PC-9 (cell line): ENCODE data around the gene TNFRSF25. TPM values are rescaled to one million over a fixed set of nuclear protein-coding genes. Genes with fewer than 3 reads are reported as not detected.
A peak's percentile ranks its signal among the peaks of the same experiment; 100 is the strongest.

Experiments used
- BruUV-seq: library from RNA; stranded (reverse); fragments of 400-500 nt; replicated peaks from 2 replicates; lab custom pipeline; 2021; lab: Mats Ljungman, UMichigan
- CTCF ChIA-PET: fragments of 300-600 bp; sonication (Branson Sonifier 250); formaldehyde crosslinking; loops from one replicate; lab custom pipeline; 2022; ENCODE audit warnings: antibody characterized with exemption; lab: Charles Lee
- POLR2A ChIA-PET: fragments of 300-600 bp; sonication (Branson Sonifier 250); formaldehyde crosslinking; loops from one replicate; lab custom pipeline; 2022; ENCODE audit warnings: antibody characterized with exemption; ENCODE audit not compliant: unreplicated experiment; lab: Charles Lee
- DNase-seq, 2 experiments: peaks; one replicate each; pipeline versions ENCODE4 v3.0.0 to v3.0.0-alpha.2; 2015 to 2022; ENCODE audit warnings: mixed read lengths in 1 of 2
- H2AFZ ChIP-seq: fragments of 200-600 bp; sonication (generic); 2 replicates; pipeline ENCODE4 v1.8.1; 2017; ENCODE audit warnings: antibody characterized with exemption
- H3F3A ChIP-seq: fragments of 200-600 bp; sonication (generic); 2 replicates; pipeline ENCODE4 v1.8.1; 2017; ENCODE audit warnings: antibody characterized with exemption, mild to moderate bottlenecking, low read depth; ENCODE audit not compliant: insufficient read depth
- H3K27ac ChIP-seq: fragments of 200-600 bp; sonication (generic); 2 replicates; pipeline ENCODE4 v1.6.1; 2016; ENCODE audit warnings: mixed run types
- H3K27me3 ChIP-seq: fragments of 200-600 bp; sonication (generic); 2 replicates; pipeline ENCODE4 v1.6.1; 2016; ENCODE audit warnings: low read depth, mixed run types; ENCODE audit not compliant: insufficient read depth
- H3K36me3 ChIP-seq: fragments of 200-600 bp; sonication (generic); 2 replicates; pipeline ENCODE4 v1.6.1; 2016; ENCODE audit warnings: low read depth, mixed run types
- H3K4me1 ChIP-seq: fragments of 200-600 bp; sonication (generic); replicated peaks from 2 replicates; pipeline ENCODE4 v1.6.1; 2016; ENCODE audit warnings: mixed run types; ENCODE audit not compliant: insufficient read depth
- H3K4me2 ChIP-seq: fragments of 200-600 bp; sonication (generic); 2 replicates; pipeline ENCODE4 v1.6.1; 2017; ENCODE audit warnings: mixed run types
- H3K4me3 ChIP-seq: fragments of 200-600 bp; sonication (generic); 2 replicates; pipeline ENCODE4 v1.6.1; 2016; ENCODE audit warnings: mixed run types
- H3K79me2 ChIP-seq: fragments of 200-600 bp; sonication (generic); 2 replicates; pipeline ENCODE4 v1.6.1; 2017; ENCODE audit warnings: low read depth, mixed run types
- H3K9me2 ChIP-seq: fragments of 200-600 bp; sonication (generic); 2 replicates; pipeline ENCODE4 v1.8.1; 2017; ENCODE audit warnings: mild to moderate bottlenecking; ENCODE audit not compliant: insufficient read depth
- H3K9me3 ChIP-seq: fragments of 200-600 bp; sonication (generic); 2 replicates; pipeline ENCODE4 v1.8.1; 2016; ENCODE audit warnings: low read depth; ENCODE audit not compliant: insufficient read depth
- H4K20me1 ChIP-seq: fragments of 200-600 bp; sonication (generic); 2 replicates; pipeline ENCODE4 v1.8.1; 2017; ENCODE audit not compliant: insufficient read depth
- EZH2 ChIP-seq: fragments of 200-600 bp; sonication (generic); IDR thresholded peaks from 2 replicates; pipeline ENCODE4 v1.8.0; 2017; ENCODE audit warnings: antibody characterized with exemption, low read depth
- intact Hi-C: fragments of 100-400 bp; cut with micrococcal nuclease; formaldehyde crosslinking; loops from one replicate; pipeline ENCODE4 v1.10.0; 2022; ENCODE audit not compliant: unreplicated experiment
- total RNA-seq: library from RNA; stranded (reverse); gene quantifications from 2 replicates; pipeline ENCODE4 v1.2.3, GENCODE V29; 2021
- TF ChIP-seq, protein P1 (sequence below): fragments of 200-600 bp; sonication (generic); conservative IDR thresholded peaks from 2 replicates; pipeline ENCODE4 v1.6.1; 2017; ENCODE audit warnings: mixed run types, antibody characterized with exemption, mild to moderate bottlenecking, moderate library complexity

Gene TNFRSF25
- total RNA-seq, 1 experiment from 2014 or later: 12.3 TPM

DNA sequence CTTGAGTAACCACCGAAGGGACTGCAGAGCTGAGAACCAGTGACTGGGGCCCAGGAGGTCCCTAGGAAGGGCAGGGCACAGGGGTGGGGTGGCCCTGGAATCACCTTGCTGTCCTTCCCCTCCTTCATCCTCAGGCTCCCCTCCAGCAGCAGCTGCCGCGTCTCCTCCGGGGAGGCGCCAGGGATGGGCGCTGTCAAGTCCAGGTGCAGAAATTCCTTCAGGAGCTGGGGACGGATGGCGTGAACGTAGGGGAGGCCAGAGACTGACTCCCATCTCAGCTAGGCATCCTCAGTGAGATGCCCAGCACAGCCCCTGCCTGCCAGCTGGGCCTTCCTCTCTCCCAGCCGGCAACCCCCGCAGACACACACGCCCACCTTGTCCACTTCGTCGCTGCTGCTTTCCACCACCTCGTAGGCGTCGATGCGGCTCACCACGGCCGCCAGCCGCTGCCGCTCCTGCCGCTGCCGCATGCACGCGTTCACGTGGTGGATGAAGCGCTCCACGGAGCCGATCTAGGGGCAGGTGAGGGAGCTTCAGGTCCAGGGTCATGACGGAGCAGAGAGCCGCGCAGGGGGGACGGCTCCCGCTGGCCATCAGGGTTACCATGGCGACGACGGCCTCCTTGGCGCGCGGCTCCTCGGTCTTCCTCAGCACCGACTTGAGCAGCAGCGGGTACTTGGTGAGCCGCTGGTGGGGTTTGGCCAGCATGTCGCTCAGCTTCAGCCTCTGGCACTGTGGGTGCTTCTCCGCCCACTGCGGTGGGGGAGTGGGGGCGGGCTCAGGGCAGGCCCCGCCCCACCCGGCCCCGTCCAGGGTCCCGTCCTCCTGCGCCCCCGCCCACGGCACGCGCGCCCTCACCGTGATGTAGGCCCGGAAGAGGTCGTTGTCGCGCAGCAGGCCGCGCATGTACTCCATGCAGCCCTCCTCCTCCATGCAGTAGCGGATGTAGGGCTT, 4.4 kb upstream of the TNFRSF25 start:
- ChIA-PET CTCF (no interaction called here), POLR2A (no interaction called here)
- Histone ChIP-seq H3K36me3 (no peaks in the 10 kb centered on the region), H3F3A (peaks cover 10% of the 10 kb centered on the region; the same call in 1 of the 2 replicates), H3K9me2 (no peaks in the 10 kb centered on the region), H4K20me1 (no peaks in the 10 kb centered on the region), H3K27me3 (no peaks in the 10 kb centered on the region), H3K4me2 (peak overlapping the region; percentile 71), H3K27ac (no peak overlapping the region), H3K4me3 (no peak overlapping the region), H3K79me2 (no peaks in the 10 kb centered on the region), H2AFZ (no peak overlapping the region), H3K9me3 (no peaks in the 10 kb centered on the region), H3K4me1 (peaks cover 11% of the 10 kb centered on the region; the same call in 1 of the 2 replicates)
- DNase-seq: no peak
- no TSS peak for BruUV-seq
- TF ChIP-seq, protein P1, sequence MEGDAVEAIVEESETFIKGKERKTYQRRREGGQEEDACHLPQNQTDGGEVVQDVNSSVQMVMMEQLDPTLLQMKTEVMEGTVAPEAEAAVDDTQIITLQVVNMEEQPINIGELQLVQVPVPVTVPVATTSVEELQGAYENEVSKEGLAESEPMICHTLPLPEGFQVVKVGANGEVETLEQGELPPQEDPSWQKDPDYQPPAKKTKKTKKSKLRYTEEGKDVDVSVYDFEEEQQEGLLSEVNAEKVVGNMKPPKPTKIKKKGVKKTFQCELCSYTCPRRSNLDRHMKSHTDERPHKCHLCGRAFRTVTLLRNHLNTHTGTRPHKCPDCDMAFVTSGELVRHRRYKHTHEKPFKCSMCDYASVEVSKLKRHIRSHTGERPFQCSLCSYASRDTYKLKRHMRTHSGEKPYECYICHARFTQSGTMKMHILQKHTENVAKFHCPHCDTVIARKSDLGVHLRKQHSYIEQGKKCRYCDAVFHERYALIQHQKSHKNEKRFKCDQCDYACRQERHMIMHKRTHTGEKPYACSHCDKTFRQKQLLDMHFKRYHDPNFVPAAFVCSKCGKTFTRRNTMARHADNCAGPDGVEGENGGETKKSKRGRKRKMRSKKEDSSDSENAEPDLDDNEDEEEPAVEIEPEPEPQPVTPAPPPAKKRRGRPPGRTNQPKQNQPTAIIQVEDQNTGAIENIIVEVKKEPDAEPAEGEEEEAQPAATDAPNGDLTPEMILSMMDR: no peak
- no peak for TF ChIP-seq EZH2
- intact Hi-C loops: no loop called here

DNA sequence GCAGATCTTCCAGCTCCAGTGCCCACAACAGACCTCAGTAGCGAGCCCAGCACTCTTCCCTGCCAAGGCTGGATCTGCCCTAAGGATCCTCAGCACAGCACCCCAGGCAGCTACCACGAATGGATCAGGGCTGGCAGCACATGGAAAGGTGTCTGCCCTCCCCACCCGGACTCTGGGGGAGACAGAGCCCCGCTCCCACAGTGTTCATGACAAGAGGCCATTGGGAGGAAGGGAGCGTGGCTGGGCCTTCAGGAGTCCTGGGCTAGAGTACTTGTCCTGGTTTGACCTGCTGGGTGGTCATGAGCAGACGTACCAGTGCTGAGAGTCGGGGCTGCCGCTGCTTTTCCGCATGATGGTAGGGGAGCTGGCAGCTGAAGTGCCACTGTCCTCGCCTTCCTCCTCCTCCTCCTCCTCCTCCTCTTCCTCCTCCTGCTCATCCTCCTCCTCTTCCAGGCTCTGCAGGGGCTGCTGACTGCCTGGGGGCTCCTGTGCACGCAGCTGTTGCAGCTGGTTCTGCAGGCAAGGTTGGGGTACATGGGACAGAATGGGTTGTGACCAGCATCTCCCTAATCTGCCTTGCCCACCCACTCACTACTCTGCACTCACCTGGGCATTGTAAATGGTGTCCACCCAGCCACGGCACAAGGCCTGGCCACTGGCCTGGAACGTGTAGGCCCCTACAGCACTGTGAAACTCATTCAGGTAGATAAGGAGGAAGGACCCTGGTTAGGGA, 2.9 kb upstream of the TNFRSF25 start:
- intact Hi-C loops: no loop called here
- no TSS peak for BruUV-seq
- no peak overlapping the region for H3K4me2 ChIP-seq
- no peaks in the 10 kb centered on the region for H3K27me3 ChIP-seq
- DNase-seq: no peak
- no peaks in the 10 kb centered on the region for H3K9me3 ChIP-seq
- H3K9me2 ChIP-seq: no peaks in the 10 kb centered on the region
- H4K20me1 ChIP-seq: no peaks in the 10 kb centered on the region
- no peaks in the 10 kb centered on the region for H3K36me3 ChIP-seq
- peaks cover 10% of the 10 kb centered on the region; the same call in 1 of the 2 replicates for H3F3A ChIP-seq
- no peak overlapping the region for H3K27ac ChIP-seq
- no peak overlapping the region for H3K4me3 ChIP-seq
- ChIA-PET POLR2A (no interaction called here), CTCF (no interaction called here)
- H2AFZ ChIP-seq: no peak overlapping the region
- H3K4me1 ChIP-seq: peaks cover 11% of the 10 kb centered on the region; the same call in 1 of the 2 replicates
- no peaks in the 10 kb centered on the region for H3K79me2 ChIP-seq
- no peak for TF ChIP-seq EZH2
- TF ChIP-seq, protein P1: no peak
